Activated CD4-positive, alpha-beta T cell treated with anti-CD3 and anti-CD28 coated beads, Interleukin-2, amount 50 U/mL, for 1 hour (primary cell): ENCODE measurements around the gene MAP3K19.
A peak's percentile ranks its signal among the peaks of the same experiment; 100 is the strongest.
"Not testable (repeated sequence)": the region's sequence is repeated elsewhere in the genome, so short reads cannot be mapped to it uniquely, and the experiment has no call there.

ENCODE experiments used
- DNase-seq: peaks from one replicate; pipeline ENCODE4 v3.0.0-alpha.2; 2020

Gene MAP3K19

DNA sequence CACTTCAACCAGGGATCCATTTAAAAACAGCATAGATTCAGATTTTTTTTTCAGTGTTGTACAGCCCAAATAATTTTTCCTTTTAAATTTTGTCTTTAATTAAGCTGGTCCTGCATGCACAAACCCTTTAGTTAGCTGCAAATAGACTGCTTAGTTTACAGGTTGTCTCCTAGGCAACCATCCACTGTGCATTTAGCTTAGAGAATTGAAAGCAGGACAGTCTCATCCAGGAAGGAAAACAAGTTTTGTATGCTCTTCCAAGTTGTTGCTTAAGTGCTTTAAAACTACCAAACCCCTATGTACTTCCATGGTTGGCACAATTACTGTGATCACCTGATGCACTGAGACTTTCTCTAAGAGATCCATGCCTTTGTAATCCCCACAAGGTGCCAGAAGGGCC lies at the start of gene MAP3K19:
MAP3K19 (minus strand) TSS at position 148 of the 400 bp plus-strand sequence. CDS start 22,800 bp downstream, outside the sequence.
- DNase-seq = no peak

DNA sequence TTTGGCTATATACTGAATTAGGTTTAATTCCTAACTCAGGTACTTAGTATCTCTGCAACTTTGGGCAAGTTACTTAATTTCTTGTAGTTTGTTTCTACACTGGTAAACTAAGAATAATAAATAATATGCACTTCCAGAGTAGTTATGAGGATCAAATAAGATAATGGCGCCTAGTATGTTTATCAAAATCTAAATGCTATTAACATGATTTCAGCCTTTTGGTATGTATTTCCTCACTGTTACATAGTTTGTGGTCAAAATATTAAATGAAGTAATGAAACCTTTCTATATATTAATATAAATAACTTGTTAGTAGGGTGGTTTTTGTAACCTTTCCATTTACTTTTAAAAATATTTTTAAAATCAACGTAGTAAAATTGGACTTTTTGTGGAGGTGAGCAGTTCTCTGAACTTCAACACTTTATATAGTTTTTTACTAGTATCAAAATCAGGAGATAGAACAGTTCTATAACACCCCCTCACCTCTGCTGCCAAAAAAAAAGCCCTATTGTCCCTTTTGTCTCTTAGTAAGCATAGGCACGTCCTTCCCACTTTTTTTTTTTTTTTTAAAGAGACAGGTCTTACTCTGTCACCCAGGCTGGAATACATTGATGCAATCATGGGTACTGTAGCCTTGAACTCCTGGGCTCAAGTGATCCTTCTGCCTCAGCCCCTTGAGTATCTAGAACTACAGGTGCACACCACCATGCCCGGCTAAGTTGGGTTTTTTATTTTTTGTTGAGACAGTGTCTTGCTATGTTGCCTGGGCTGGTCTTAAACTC lies 49.6 kb upstream of the MAP3K19 start:
- no peak for DNase-seq

- no peak for DNase-seq
These were observed 48.3 kb upstream of the MAP3K19 start for GRCh38 chr2:135095591-135095990.

DNA sequence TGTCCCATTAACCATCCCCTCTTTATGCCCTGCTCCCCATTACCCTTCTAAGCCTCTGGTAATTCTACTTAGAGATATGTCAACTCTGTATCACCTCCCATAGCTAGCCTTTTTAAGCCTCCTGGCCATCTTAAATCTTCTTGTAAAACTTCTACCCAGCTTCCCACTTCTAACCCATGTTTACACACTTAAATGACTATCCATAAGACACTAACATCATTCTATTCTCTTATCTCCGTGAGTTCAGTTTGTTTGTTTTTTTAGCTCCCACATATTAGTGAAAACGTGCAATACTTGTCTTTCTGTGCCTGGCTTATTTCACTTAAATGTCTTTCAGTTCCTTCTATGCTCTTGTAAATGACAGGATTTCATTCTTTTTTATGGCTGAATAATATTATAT lies 47.3 kb upstream of the MAP3K19 start:
- no peak for DNase-seq

DNA sequence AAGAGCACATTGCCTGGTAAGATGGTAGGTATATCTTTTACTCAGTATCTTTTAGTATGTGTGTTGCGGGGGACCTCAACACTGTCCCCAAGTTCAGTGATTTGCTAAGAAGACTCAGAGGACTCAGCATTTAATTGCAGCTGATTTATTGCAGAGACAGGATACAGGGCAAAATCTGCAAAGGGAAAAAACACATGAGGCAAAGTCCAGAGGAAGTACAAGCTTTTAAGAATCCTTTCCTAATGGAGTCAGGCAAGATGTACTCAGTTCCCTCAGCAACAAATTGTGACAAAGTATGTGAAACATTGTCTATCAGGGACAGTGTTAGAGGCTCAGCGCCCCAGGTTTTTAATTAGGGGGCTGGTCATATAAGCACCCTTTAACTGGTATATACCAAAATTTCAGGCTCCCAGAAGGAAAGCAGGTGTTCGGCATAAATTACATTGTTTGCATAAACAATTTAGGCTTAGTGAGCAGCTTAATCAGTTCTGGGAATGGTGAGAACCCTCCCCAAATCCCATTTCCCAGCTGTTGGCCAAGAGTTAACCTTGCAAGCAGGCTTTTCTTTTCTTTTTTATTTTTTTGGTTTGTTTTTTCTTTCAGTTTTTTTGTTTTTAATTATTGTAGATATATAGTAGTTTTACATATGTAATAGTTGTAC lies 46.6 kb upstream of the MAP3K19 start:
- no peak for DNase-seq

- DNase-seq = no peak
These were observed 45.9 kb upstream of the MAP3K19 start for GRCh38 chr2:135093193-135093592.

DNA sequence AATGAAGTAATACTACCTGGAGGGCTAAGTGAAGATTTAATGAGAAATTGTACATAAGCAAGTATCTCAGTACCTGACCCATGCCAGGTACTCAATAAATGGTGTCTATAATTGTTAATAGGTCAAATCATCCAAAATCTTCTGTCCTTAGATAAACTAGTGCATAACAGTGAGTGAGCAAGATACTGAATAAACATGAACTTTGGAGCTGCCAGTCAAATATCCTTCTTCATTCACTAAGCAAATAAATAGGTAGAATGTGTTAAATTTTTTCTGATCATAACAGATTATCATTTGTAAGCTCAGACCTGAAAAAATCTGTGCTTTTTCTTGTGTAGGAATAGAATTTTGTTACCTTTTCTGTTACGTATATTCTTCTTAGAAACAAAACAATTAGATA lies 44.4 kb upstream of the MAP3K19 start:
- DNase-seq = no peak

- not testable (repeated sequence) for DNase-seq
These were observed 42.4 kb upstream of the MAP3K19 start for GRCh38 chr2:135089597-135089996.

DNA sequence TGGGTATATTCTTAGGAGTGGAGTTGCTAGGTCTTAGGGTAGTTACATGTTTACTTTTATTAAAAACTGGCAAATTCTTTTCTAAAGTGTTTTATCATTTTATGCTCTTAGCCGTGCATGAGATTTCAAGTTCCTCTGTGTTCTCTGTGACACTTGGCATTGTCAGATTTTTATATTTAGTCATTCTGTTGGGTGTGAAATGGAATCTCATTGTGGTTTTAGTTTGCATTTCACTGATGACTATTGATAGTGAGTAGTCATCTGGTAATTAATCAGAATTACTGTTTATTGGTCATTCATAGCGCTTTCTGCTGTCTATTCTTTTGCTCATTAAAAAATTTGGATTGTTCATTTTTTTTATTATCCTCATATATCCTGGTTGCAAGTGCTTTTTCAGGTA lies 39.0 kb upstream of the MAP3K19 start:
- DNase-seq = no peak

DNA sequence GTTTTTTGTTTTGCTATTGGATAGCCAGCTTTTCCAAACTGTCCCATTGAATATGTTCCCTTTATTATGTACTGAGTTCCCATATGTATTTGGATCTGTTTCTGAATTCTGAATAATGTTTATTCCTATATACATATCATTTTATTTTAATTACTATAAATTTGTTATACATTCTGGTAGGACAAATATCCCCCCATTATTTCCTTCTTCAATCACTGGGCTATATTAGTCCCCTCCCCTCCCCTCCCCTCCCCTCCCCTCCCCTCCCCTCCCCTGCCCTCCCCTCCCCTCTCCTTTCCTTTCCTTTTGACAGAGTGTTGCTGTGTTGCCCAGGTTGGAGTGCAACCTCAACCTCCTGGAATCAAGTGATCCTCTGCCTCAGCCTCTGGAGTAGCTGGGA lies 31.2 kb upstream of the MAP3K19 start:
- DNase-seq = no peak

GRCh38 chr2:135076556-135076955 lies 29.3 kb upstream of the MAP3K19 start:
- no peak for DNase-seq

GRCh38 chr2:135074216-135074615 lies 27.0 kb upstream of the MAP3K19 start:
- no peak for DNase-seq

DNA sequence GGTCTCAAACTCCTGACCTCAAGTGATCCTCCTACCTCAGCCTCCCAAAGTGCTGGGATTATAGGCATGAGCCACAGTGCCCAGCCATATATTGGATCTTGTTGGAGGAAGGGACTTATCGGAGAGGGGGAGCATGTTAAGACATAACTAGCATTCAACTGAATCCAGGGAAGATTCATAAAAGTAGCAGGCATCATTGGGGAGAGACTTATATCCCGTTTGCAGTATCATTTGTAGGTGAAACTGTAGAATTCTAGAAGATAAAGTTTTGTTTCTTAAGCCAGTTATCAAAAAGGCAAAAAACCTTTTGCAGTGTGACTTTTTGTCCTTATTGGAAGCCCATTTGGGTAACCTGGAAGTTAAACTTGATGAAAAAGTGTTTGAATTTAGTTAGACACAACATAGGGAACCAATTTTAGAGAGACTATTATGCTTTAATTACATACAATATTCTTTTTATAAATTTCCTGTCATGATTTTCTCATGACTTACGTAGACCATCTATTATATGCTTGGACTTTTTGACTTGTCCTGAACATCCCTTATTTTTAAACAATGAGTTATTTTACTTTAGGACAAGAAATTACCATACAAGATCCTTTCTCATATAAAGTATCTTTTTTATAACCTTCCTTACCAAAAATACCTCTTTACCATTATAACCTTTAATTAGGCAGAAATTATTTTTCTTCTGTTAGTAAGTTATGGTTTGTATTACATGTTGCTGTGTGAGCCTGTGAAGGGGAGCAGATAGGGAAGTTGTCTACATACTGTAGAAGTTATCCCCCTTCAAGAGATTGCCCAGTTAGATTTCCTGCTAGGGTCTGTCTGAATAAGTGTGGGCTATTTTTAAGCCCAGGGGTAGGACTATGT lies 25.1 kb upstream of the MAP3K19 start:
- no peak for DNase-seq

- DNase-seq = no peak
These were observed 19.5 kb upstream of the MAP3K19 start for GRCh38 chr2:135066710-135067109.

DNA sequence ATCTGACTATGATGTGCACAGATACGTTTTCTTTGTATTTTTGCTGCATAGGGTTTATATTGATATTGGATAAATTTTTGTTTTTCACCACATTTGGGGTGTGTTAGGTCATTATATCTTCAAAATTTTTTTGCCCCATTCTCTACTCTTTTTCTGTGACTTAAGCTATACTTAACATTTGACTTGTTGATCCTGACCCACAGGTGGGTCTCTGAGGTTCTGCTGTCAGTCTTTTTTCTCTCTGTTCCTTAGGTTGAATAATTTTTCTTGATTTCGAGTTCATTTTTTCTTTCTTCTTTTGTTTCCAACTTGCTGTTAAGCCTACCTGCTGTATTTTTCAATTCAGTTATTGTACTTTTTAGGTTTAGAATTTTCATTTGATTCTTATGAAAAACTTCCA lies 16.9 kb upstream of the MAP3K19 start:
- DNase-seq = no peak

DNA sequence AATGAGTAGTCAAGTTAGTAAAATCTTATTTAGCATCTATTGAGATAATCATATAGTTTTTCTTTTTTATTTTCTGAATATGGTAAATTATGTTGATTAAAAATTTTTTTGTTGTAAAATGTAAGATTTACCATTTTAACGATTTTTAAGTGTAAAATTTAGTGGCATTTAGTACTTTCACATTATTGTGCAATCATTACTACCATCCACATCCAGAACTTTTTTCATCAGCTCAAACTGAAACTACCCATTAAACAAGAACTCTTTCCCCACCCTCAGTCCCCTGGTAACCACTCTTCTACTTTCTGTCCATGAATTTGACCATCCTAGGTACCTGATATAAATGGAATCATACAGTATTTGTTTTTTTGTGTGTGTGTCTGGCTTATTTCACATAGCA lies 16.0 kb upstream of the MAP3K19 start:
- DNase-seq = no peak

DNA sequence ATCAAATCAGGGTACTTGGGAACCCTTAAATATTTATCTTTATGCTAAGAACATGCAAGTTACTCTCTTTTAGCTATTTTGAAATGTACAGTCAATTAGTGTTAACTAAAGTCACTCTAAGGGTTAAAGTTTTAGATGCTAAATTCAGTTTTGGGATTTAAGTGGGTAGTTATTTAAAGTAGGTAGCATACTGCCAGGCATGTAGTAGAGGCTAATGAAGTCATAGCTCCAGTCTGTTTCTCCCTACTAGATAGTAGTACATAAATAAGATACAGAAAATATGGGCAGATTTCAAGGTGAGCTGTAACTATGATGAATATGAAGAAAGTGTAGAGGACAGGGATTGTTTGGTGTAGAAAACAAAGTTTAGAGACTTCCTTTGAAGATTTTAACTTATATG lies 12.3 kb upstream of the MAP3K19 start:
- DNase-seq = no peak

GRCh38 chr2:135056790-135057189 lies 9.5 kb upstream of the MAP3K19 start:
- DNase-seq = no peak

GRCh38 chr2:135055182-135055786 lies 8.0 kb upstream of the MAP3K19 start:
- no peak for DNase-seq

GRCh38 chr2:135052997-135053474 lies 5.8 kb upstream of the MAP3K19 start:
- DNase-seq = peak; percentile 6

DNA sequence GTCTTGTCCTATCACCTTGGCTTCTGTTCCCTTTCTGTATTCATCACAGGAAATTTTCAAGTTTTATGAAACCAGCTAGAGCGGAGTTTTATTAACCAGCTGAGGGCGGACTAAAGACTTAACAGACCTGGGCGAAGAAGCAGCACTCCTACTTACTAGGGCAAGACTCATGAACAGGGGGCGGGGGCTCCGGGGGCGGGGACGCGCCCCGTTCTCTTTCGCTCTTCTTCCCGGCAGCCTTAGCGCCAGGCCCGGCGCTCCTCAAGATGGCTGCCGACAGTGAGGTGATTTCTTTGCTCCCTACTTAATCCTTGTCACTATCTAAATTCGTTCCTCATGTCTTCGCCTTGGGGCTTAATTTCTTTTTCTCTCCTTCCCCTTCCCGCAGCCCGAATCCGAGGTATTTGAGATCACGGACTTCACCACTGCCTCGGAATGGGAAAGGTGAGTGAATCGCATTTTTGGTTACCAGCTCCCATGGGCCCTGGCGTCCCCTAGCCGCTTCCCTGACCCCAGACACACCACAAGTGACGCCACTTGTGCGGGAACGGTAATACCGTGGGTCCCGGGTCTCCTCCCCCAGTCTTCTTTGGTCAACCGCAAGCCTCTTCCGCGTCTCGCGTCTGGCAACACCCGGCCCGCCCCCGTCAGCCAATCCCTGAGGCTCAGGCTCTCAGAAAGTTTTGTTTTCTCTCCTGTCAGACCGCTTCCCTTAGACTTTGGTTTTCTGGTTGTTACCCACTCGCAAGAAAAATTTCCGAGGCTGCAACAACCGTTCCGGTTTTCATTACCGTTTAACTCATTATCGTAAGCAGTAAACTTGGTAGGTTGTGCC lies 5.0 kb upstream of the MAP3K19 start, which contains the start of gene RAB3GAP1:
RAB3GAP1 (plus strand) TSS at position 251 of the 835 bp plus-strand sequence; CDS start at position 267, 16 bp downstream.
- DNase-seq = peak; percentile 91

DNA sequence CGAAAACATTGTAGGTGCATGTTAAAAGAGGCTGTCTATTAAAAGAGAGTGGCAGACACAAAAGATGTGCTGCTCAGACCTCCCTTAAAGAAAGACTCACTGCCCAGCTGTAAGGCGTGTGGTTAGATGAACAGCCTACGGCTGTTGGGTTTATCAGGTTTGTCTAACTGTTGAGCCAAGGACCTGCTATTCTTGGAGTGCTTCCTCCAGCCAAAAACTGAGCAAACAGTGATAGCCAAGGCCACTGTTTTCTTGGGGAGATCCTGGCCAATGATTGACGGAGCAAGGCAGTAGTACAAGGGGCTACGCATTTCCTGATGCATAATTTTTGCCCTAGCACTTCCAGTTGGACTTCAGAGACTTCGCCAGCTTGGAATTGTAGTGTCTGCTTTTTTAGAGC lies 3.4 kb upstream of the MAP3K19 start:
- DNase-seq = no peak
